ENCODE data around the gene MBD3.
A peak's percentile ranks its signal among the peaks of the same experiment; 100 is the strongest.

- TF ChIP-seq CTCF (IDR thresholded peaks at IDR 0.05 in 8 of 11, conservative IDR thresholded peaks at IDR 0.05 in 3 of 11): no peak
- TF ChIP-seq POLR2A (IDR thresholded peaks at IDR 0.05): no peak
- TF ChIP-seq POLR2AphosphoS5 (IDR thresholded peaks at IDR 0.05): peak in 1 of 3 donors; percentile 5
Observed at GRCh38 chr19:1636325-1637236, 43.9 kb upstream of the MBD3 start.

Measured in spleen (tissue), 7 donors.